Measurements from ENCODE around the gene NHLH2. TPM values are rescaled to one million over a fixed set of nuclear protein-coding genes. Genes with fewer than 3 reads are reported as not detected.
A peak's percentile ranks its signal among the peaks of the same experiment; 100 is the strongest.

The NHLH2 gene
- total RNA-seq, 1 donor from 2014 or later, result not detected

GRCh38 chr1:115854005-115854404, 13.1 kb upstream of the NHLH2 start:
- Mint-ChIP-seq H3K27me3 (ENCODE audit: low read depth) (peaks cover 73% of the 10 kb centered on the region), H3K4me1 (ENCODE audit: low read depth) (no peaks in the 10 kb centered on the region), H3K9me3 (ENCODE audit: low read depth) (peaks cover 12% of the 10 kb centered on the region), H3K4me3 (ENCODE audit: unreplicated experiment) (no peak overlapping the region), H3K27ac (ENCODE audit: unreplicated experiment) (no peak overlapping the region), H3K36me3 (ENCODE audit: low read depth) (peaks cover 9% of the 10 kb centered on the region)
- no peak for TF ChIP-seq CTCF (IDR thresholded peaks at IDR 0.05)
- no peak for DNase-seq (ENCODE audit: low spot score)

GRCh38 chr1:115850937-115851336, 10.0 kb upstream of the NHLH2 start:
- Mint-ChIP-seq H3K4me1 (ENCODE audit: low read depth) (no peaks in the 10 kb centered on the region), H3K36me3 (ENCODE audit: low read depth) (peaks cover 10% of the 10 kb centered on the region), H3K27me3 (ENCODE audit: low read depth) (peaks cover 64% of the 10 kb centered on the region), H3K4me3 (ENCODE audit: unreplicated experiment) (no peak overlapping the region), H3K9me3 (ENCODE audit: low read depth) (peaks cover 12% of the 10 kb centered on the region), H3K27ac (ENCODE audit: unreplicated experiment) (no peak overlapping the region)
- no peak for TF ChIP-seq CTCF (IDR thresholded peaks at IDR 0.05)
- no peak for DNase-seq (ENCODE audit: low spot score)

- Mint-ChIP-seq H3K36me3 (ENCODE audit: low read depth) (peaks cover 7% of the 10 kb centered on the region), H3K27me3 (ENCODE audit: low read depth) (peaks cover 62% of the 10 kb centered on the region), H3K4me1 (ENCODE audit: low read depth) (no peaks in the 10 kb centered on the region), H3K4me3 (ENCODE audit: unreplicated experiment) (no peak overlapping the region), H3K9me3 (ENCODE audit: low read depth) (peaks cover 7% of the 10 kb centered on the region), H3K27ac (ENCODE audit: unreplicated experiment) (no peak overlapping the region)
- no peak for TF ChIP-seq CTCF (IDR thresholded peaks at IDR 0.05)
- no peak for DNase-seq (ENCODE audit: low spot score)
Measured at GRCh38 chr1:115847787-115848186, 6.9 kb upstream of the NHLH2 start.

- TF ChIP-seq CTCF (IDR thresholded peaks at IDR 0.05), result no peak
- no peak overlapping the region for H3K4me3 Mint-ChIP-seq (ENCODE audit: unreplicated experiment)
- no peak overlapping the region for H3K27ac Mint-ChIP-seq (ENCODE audit: unreplicated experiment)
- peaks cover 65% of the 10 kb centered on the region for H3K27me3 Mint-ChIP-seq (ENCODE audit: low read depth)
- H3K36me3 Mint-ChIP-seq (ENCODE audit: low read depth), result peaks cover 5% of the 10 kb centered on the region
- no peak for DNase-seq (ENCODE audit: low spot score)
- peaks cover 2% of the 10 kb centered on the region for H3K9me3 Mint-ChIP-seq (ENCODE audit: low read depth)
- H3K4me1 Mint-ChIP-seq (ENCODE audit: low read depth), result peaks cover 4% of the 10 kb centered on the region
Measured at GRCh38 chr1:115842948-115843347, 2.0 kb upstream of the NHLH2 start.

- Mint-ChIP-seq H3K27me3 (ENCODE audit: low read depth) (peaks cover 75% of the 10 kb centered on the region), H3K27ac (ENCODE audit: unreplicated experiment) (no peak overlapping the region), H3K9me3 (ENCODE audit: low read depth) (peaks cover 2% of the 10 kb centered on the region), H3K36me3 (ENCODE audit: low read depth) (peaks cover 3% of the 10 kb centered on the region), H3K4me3 (ENCODE audit: unreplicated experiment) (peak overlapping the region; percentile 73), H3K4me1 (ENCODE audit: low read depth) (peaks cover 4% of the 10 kb centered on the region)
- no peak for TF ChIP-seq CTCF (IDR thresholded peaks at IDR 0.05)
- no peak for DNase-seq (ENCODE audit: low spot score)
Measured at GRCh38 chr1:115839679-115840237, 1.2 kb downstream of the NHLH2 start.
